Effector memory CD4-positive, alpha-beta T cell (primary cell): Measurements from ENCODE around the gene RHOBTB3.
"Not testable (repeated sequence)": the region's sequence is repeated elsewhere in the genome, so short reads cannot be mapped to it uniquely, and the experiment has no call there.

Experiments
- DNase-seq, 3 donors: peaks; one replicate each; pipeline ENCODE4 v3.0.0-alpha.2; 2020
- H3K27ac ChIP-seq: 2 replicates; pipeline ENCODE4 v1.7.0; 2013; ENCODE audit warnings: mild to moderate bottlenecking, low read length, moderate library complexity; ENCODE audit not compliant: insufficient read depth, poor library complexity, severe bottlenecking
- H3K27me3 ChIP-seq: replicated peaks from 2 replicates; pipeline ENCODE4 v1.7.0; 2013; ENCODE audit warnings: mild to moderate bottlenecking, low read length; ENCODE audit not compliant: insufficient read depth, control insufficient read depth, poor library complexity, severe bottlenecking
- H3K36me3 ChIP-seq: 2 replicates; pipeline ENCODE4 v1.7.0; 2013; ENCODE audit warnings: mild to moderate bottlenecking, low read length, moderate library complexity; ENCODE audit not compliant: control insufficient read depth, insufficient read depth
- H3K4me1 ChIP-seq: 2 replicates; pipeline ENCODE4 v1.7.0; 2013; ENCODE audit warnings: low read length, mild to moderate bottlenecking; ENCODE audit not compliant: control insufficient read depth, insufficient read depth, poor library complexity, severe bottlenecking
- H3K4me3 ChIP-seq: 2 replicates; pipeline ENCODE4 v1.7.0; 2013; ENCODE audit warnings: low read length, low read depth, mild to moderate bottlenecking; ENCODE audit not compliant: insufficient read depth, poor library complexity, severe bottlenecking
- H3K9me3 ChIP-seq: 2 replicates; pipeline ENCODE4 v1.7.0; 2013; ENCODE audit warnings: mild to moderate bottlenecking, low read length, moderate library complexity; ENCODE audit not compliant: control insufficient read depth

Gene RHOBTB3

DNA sequence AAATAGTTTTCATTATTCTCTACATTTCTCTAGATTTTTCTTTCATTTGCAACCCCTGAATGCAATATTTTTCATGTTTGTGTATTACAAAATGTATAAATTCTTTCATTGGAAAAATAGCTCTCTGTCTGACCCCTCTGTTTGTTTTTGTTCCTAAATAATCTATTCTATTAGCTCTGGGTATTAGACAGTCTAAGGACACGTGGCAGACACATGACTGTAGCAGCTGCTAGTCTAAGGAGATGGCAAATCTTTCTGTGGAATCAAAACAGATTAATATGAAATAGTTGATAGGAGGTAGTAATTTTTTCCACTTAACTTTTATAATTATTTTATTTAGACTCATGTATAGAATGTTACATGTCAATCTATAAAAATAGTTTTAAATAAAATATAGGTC, 27.0 kb upstream of the RHOBTB3 start:
- H3K9me3 ChIP-seq, result no peaks in the 10 kb centered on the region
- H3K27ac ChIP-seq, result no peak overlapping the region
- no peak for DNase-seq
- no peaks in the 10 kb centered on the region for H3K27me3 ChIP-seq
- no peaks in the 10 kb centered on the region for H3K36me3 ChIP-seq
- no peaks in the 10 kb centered on the region for H3K4me1 ChIP-seq
- no peak overlapping the region for H3K4me3 ChIP-seq

DNA sequence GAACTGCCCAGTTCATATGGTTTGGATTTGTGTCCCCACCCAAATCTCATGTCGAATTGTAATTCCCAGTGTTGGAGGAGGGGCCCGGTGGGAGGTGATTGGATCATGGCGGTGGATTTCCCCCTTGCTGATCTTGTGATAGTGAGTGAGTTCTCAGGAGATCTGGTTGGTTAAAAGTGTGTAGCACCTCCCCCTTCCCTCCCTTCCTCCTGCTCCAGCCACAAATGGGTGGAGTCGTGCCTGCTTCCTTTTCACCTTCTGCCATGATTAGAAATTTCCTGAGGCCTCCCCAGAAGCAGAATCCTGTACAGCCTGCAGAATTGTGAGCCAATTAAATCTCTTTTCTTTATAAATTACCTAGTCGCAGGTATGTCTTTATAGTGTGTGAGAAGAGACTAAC, 24.9 kb upstream of the RHOBTB3 start:
- not testable (repeated sequence) for H3K4me1 ChIP-seq, H3K27ac ChIP-seq, H3K4me3 ChIP-seq, H3K27me3 ChIP-seq, H3K36me3 ChIP-seq, H3K9me3 ChIP-seq, DNase-seq

DNA sequence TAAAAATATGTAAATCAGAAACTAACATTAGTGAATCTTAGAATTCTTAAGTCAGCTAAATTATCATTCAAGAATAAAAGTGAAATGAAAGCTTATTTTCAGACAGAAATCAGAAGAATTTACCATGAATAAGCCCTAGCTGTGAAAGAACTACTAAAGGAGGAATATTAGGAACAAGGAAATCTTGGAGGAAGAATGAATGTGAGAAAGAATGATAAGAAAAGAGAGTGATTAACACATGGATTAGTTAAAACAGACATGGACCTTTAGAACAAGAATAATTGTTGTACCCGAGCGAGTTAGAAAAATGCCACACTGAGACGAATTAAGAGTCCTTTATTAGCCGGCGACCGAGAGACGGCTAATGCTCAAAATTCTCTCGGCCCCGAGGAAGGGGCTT, 24.1 kb upstream of the RHOBTB3 start:
- Histone ChIP-seq H3K27me3 (no peaks in the 10 kb centered on the region), H3K36me3 (no peaks in the 10 kb centered on the region), H3K4me1 (no peaks in the 10 kb centered on the region), H3K27ac (no peak overlapping the region), H3K9me3 (no peaks in the 10 kb centered on the region), H3K4me3 (no peak overlapping the region)
- DNase-seq, result no peak

DNA sequence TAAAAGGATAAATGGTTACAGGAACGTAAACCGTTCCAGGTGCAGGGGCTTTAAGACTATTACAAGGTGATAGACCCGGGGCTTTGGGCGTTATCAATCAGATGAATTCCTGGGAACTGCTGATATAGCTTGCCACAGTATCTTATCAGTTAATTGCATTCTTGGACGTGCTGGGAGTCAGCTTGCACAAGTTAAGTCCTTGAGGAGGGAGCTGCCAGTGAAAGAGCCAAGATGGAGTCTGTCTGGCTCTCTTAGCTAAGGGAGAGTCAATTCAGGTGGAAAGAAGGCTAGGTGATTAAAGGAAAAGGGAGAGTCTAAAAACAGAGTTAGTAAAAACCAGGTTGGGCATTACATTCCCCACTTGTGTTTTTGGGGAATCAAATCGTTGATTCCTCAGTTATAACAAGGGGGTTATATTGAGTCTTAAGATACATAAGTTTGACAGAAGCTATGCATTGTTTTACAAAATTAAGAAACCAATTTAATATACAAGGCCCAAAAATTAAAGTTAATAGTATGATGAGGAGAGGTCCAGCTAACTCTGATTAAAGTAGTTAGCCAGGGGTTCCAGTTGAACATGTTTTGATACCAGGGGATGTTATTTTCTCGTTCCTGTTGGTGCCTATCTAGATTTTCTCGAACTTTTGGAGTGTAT, 23.5 kb upstream of the RHOBTB3 start:
- not testable (repeated sequence) for H3K36me3 ChIP-seq, H3K27me3 ChIP-seq, H3K27ac ChIP-seq, H3K9me3 ChIP-seq, H3K4me1 ChIP-seq, H3K4me3 ChIP-seq, DNase-seq

DNA sequence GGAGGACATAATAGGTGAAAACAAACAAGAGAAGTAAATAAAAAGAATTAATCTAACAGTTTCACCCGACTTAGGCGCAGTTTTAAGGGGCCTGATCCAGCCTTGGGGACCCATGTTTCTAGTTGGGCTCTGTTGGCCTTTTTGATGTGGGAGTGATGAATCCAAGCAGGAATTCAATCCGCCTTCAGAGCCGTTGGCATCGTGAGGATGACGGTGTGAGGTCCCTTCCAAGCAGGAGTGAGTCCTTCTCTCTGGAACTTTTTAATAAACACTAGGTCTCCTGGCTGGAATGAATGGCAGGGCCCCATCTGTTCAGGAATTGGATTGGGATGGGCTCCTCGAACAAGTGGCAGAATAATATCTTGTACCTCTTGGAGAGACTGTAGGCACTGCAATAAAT, 22.3 kb upstream of the RHOBTB3 start:
- Histone ChIP-seq H3K27me3 (no peaks in the 10 kb centered on the region), H3K4me3 (no peak overlapping the region)

DNA sequence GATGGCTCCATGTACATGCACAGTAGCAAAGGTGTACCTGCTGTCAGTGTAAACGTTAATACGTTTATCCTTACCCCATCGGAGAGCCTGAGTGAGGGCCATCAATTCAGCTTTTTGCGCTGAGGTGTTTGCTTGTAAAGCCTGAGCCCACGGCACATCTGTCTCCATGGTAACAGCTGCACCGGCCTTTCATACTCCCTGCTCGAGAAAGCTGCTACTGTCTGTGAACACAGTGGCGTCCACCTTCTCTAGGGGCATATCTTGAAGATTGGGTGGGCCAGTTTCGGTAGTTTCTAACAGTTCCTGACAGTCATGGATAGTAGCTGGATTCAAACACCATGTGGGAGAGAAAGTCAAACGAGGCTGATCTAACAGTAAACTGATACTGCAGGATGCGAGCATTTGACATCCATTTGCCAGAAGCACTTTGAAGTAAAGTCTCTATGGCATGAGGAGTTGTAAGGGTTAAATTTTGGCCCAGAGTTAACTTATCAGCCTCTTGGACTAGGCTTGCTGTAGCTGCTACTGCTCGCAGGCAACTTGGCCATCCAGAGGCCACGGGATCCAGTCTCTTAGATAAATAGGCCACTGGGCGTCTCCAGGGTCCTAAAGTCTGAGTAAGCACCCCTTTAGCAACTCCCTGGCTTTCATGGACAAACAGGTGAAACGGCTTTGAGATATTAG, 21.0 kb upstream of the RHOBTB3 start:
- no peaks in the 10 kb centered on the region for H3K4me1 ChIP-seq
- DNase-seq, result no peak
- H3K36me3 ChIP-seq, result no peaks in the 10 kb centered on the region
- H3K27ac ChIP-seq, result no peak overlapping the region
- H3K4me3 ChIP-seq, result no peak overlapping the region
- H3K27me3 ChIP-seq, result no peaks in the 10 kb centered on the region
- no peaks in the 10 kb centered on the region for H3K9me3 ChIP-seq

More for the DNA sequence above, 22.3 kb upstream of the RHOBTB3 start:
- Histone ChIP-seq H3K27ac (no peak overlapping the region), H3K36me3 (no peaks in the 10 kb centered on the region), H3K4me1 (no peaks in the 10 kb centered on the region), H3K9me3 (no peaks in the 10 kb centered on the region)
- DNase-seq, result no peak

DNA sequence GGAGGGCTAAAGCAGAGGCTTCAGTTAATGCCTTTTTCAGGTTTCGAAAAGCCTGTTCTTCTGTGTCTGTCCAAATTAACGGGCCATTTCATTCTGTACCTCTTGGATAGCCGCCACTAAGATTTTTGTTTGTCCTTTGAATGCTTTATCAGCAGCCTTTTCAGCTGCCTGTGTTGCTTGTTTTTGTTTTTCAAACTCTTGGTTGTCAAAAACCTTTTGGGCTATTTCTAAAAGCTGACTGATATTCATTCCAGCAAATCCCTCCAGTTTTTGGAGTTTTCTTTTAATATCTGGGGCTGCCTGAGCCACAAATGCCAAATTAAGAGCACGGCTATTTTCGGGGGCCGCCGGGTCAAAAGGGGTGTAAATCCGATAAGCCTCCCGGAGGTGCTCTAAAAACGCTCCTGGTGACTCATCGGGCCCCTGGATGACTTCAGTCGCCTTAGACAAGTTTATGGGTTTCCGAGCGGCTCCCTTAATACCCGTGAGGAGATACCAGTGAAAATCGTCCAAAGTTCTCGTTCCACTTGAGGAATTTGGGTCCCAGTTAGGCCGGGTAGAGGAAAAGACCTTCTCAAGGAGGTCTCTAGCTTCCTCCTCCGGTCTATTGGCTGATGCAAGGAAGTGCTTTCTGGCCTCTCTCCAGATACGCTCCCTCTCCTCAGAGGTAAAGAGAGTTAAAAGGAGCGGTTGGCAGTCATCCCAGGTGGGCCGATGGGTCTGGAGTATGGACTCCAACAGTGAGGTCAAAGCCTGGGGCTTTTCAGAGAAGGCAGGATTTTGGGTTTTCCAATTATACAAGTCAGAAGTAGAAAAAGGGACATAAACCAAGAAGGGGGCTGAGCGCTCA, 20.3 kb upstream of the RHOBTB3 start:
- not testable (repeated sequence) for H3K4me1 ChIP-seq, DNase-seq, H3K9me3 ChIP-seq, H3K27ac ChIP-seq, H3K36me3 ChIP-seq, H3K27me3 ChIP-seq, H3K4me3 ChIP-seq

DNA sequence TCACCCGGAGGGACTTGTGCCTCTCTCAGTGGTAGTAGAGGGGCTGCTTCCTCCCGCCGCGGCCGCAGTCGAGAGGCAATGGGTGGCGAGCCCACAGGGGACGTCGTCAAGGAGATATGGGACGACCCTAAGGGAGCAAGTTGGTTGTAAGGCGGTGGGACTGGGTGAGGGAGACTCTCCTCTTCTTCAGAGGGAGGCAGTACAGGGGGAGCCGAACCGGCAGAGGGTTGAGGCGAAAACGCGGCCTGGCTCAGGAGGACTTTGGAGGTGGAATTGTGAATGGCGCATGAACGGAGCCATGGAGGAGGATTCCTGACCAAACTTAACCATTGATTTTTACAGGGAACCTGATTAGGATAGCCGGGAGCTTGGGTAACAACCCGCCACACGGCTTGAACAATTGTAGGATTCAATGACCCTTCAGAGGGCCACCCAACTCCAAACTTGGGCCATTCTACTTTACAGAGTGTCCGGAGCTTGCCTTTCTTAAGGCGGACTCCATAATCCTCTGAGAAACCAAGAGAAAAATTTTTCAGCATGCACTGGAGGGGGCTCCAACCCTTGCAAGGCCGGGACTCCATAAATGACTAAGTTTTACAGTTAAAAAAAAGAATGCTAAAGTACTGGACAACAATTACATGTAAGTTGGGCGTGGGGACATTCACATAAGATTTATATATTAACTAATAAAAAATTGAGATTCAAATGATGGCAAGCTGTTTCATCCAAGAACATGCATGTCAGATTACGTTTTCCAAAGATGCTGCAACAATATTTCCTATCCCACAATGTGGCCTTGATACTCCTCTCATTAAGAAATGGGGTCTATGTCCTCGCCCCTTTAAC, 19.4 kb upstream of the RHOBTB3 start:
- no peak for DNase-seq
- Histone ChIP-seq H3K4me1 (no peaks in the 10 kb centered on the region), H3K27ac (no peak overlapping the region), H3K4me3 (no peak overlapping the region), H3K27me3 (no peaks in the 10 kb centered on the region), H3K36me3 (no peaks in the 10 kb centered on the region), H3K9me3 (no peaks in the 10 kb centered on the region)

DNA sequence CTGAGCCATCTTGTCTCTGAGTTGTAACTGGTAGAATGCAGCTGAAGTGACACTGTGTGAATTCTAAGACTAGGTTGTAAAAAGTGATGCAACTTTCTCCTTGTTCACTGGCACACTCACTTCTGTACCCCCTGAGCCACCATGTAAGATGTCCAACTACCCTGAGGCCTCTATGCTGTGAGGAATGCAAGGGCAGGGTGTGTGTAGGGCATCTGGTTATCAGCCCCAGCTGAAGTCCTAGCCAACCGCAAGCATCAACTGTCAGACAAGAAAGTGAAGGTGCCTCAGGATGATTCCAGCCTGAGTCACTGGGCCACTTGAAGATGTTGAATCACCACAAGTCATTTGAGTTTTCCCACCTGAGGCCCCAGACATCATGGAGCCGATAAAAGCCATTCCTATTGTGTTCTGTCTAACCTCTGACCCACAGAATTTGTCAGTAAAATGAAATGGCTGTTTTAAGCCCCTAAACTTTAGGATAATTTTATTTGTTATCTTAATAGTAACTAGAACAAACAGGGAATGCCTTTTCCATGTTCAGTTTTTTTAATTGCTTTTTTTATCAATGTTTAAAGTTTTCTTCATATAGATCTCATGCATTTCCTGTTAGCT, 18.7 kb upstream of the RHOBTB3 start:
- no peaks in the 10 kb centered on the region for H3K27me3 ChIP-seq
- no peaks in the 10 kb centered on the region for H3K36me3 ChIP-seq
- H3K4me1 ChIP-seq, result peaks cover 4% of the 10 kb centered on the region
- no peak for DNase-seq
- no peak overlapping the region for H3K27ac ChIP-seq
- no peaks in the 10 kb centered on the region for H3K9me3 ChIP-seq
- H3K4me3 ChIP-seq, result no peak overlapping the region
